ENCODE measurements around the gene MINDY1.

Gene MINDY1

GRCh38 chr1:151009674-151010345, 3.1 kb upstream of the MINDY1 start:
- no peak for TF ChIP-seq TOX (CRISPR knock-in tag; IDR thresholded peaks at IDR 0.05; ENCODE audit: borderline replicate concordance)
- no peak for TF ChIP-seq OSR1 (CRISPR knock-in tag; IDR thresholded peaks at IDR 0.05)
- no peak for TF ChIP-seq CSDC2 (CRISPR knock-in tag; IDR thresholded peaks at IDR 0.05)
- no peak for TF ChIP-seq PPARA (CRISPR knock-in tag; IDR thresholded peaks at IDR 0.05; ENCODE audit: borderline replicate concordance)
- TF ChIP-seq POU6F1 (CRISPR knock-in tag; IDR thresholded peaks at IDR 0.05; ENCODE audit: borderline replicate concordance, low read depth): no peak
- TF ChIP-seq ARNTL (CRISPR knock-in tag; IDR thresholded peaks at IDR 0.05; ENCODE audit: borderline replicate concordance, low read depth): no peak
- TF ChIP-seq ZNF70 (CRISPR knock-in tag; IDR thresholded peaks at IDR 0.05): no peak
- TF ChIP-seq SNAI2 (CRISPR knock-in tag; IDR thresholded peaks at IDR 0.05): no peak
- no peak for TF ChIP-seq PATZ1 (CRISPR knock-in tag; IDR thresholded peaks at IDR 0.05; ENCODE audit: borderline replicate concordance)
- TF ChIP-seq ZNF8 (CRISPR knock-in tag; IDR thresholded peaks at IDR 0.05): no peak
- no peak for TF ChIP-seq TCF4 (CRISPR knock-in tag; IDR thresholded peaks at IDR 0.05; ENCODE audit: borderline replicate concordance)
- no peak for TF ChIP-seq CSRNP3 (CRISPR knock-in tag; IDR thresholded peaks at IDR 0.05)
- no peak for TF ChIP-seq ZFP30 (CRISPR knock-in tag; IDR thresholded peaks at IDR 0.05)
- no peak for TF ChIP-seq ZFP3 (CRISPR knock-in tag; IDR thresholded peaks at IDR 0.05)
- TF ChIP-seq CREB5 (CRISPR knock-in tag; IDR thresholded peaks at IDR 0.05; ENCODE audit: low read depth): no peak
- no peak for TF ChIP-seq ZNF565 (CRISPR knock-in tag; conservative IDR thresholded peaks at IDR 0.05; ENCODE audit: low read depth)
- TF ChIP-seq ZC3H10 (CRISPR knock-in tag; IDR thresholded peaks at IDR 0.05): no peak
- no peak for ATAC-seq

GRCh38 chr1:151009206-151009587, 2.5 kb upstream of the MINDY1 start:
- TF ChIP-seq POU6F1 (CRISPR knock-in tag; IDR thresholded peaks at IDR 0.05; ENCODE audit: borderline replicate concordance, low read depth): no peak
- no peak for TF ChIP-seq RARB (CRISPR knock-in tag; IDR thresholded peaks at IDR 0.05)
- TF ChIP-seq BACH2 (CRISPR knock-in tag; IDR thresholded peaks at IDR 0.05; ENCODE audit: borderline replicate concordance): no peak
- TF ChIP-seq SNAI2 (CRISPR knock-in tag; IDR thresholded peaks at IDR 0.05): no peak
- TF ChIP-seq ZNF565 (CRISPR knock-in tag; conservative IDR thresholded peaks at IDR 0.05; ENCODE audit: low read depth): no peak
- TF ChIP-seq CREB5 (CRISPR knock-in tag; IDR thresholded peaks at IDR 0.05; ENCODE audit: low read depth): no peak
- TF ChIP-seq ZNF8 (CRISPR knock-in tag; IDR thresholded peaks at IDR 0.05): no peak
- no peak for TF ChIP-seq ISL1 (CRISPR knock-in tag; IDR thresholded peaks at IDR 0.05)
- no peak for TF ChIP-seq TCF4 (CRISPR knock-in tag; IDR thresholded peaks at IDR 0.05; ENCODE audit: borderline replicate concordance)
- no peak for TF ChIP-seq TSHZ2 (CRISPR knock-in tag; IDR thresholded peaks at IDR 0.05)
- ATAC-seq: no peak
